ENCODE results near the gene DGUOK.

Gene DGUOK

DNA sequence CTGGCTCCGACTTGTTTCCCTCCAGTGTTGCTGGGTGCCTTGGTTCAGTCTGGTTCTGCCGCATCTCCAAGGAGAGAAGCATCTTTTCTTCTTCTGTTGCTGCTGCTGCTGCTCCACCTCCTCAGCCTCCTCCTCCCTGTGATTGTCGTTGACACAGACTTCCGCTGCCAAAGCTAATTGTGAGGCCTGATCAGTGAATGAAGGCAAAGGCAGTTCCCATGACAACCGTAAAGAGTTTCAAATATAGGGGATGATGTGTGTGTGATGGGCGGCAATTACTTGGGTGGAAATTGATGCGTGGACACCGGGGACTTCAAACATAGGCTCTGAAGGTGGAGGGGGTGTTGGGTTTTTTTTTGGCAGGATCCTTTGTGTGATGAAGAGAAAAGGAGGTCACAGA, 71.8 kb downstream of the DGUOK start:
- no peak for DNase-seq (ENCODE audit: low spot score)

DNA sequence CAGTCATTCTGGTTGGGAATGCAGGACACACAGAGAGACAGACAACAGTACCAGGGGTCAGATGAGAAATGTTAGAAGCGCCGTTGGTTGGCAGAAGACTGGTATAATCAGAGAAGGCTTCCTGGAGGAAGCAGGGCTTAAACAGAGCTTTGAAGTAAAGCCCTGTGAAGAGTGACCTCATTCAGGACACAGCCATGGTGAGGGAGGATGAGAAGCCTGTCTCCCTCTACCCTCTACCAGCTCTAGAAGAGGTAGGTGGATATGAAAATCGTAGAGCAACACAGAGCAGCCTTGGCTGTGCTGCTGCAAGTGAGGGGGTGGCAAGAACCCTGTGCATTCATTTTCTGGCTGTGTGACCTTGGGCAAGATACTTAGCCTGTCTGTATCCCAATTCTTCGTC, 72.3 kb downstream of the DGUOK start:
- DNase-seq (ENCODE audit: low spot score) = no peak

DNA sequence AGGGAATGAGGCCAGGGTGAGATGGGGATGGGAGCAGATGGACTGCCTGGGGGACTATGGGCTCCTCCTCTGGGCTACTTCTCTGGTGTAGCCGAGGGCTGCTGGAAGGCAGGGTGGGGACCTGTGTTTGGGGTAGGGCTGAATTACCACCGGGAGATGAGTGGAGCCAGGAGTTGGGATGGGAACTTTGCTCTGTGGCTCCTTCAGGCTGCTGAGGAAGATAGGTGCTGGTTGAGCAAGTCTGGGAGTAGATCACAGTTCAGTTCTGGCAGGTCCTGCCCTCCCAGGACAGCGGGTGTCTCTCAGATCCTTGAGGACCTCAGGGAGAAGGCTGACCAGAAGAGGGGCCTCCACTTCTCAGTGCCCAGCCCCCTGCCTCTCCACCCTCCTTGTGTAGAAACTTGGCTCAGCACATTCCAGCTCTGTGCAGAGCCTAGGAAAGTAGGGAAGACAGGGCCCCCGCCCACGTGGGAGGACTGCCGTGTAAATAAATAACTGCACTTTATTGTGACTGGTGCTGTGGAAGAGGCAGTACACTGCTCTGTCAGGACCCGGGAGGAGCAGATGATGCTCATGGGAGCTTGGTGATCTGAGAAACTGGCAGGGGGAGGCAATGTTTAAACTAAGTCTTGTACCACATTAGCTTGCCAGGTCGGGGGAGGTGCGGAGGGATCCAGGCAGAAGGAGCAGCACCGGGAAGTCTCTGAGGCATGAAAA, 73.4 kb downstream of the DGUOK start:
- no peak for DNase-seq (ENCODE audit: low spot score)

DNA sequence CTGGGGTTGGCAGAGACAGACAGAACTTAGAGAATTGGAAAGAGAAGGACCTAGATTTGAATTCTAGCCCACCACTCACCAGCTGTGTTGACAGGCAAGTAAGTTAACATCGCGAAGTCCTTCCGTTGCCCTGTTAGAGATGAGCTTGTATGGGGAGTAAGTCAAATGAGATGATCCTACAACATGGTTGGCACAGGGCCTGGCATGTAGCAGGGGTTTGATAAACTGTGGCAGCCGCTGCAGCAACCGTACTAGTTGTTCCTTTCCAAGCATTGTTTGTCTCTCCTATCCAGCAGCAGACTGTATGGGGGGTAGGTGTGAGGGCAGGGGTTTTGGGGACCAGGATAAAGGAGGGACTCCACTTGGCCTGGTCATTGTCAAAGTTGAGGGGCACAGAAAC, 74.0 kb downstream of the DGUOK start:
- DNase-seq (ENCODE audit: low spot score) = no peak

GRCh38 chr2:74001121-74001520, 74.4 kb downstream of the DGUOK start:
- DNase-seq (ENCODE audit: low spot score) = no peak

DNA sequence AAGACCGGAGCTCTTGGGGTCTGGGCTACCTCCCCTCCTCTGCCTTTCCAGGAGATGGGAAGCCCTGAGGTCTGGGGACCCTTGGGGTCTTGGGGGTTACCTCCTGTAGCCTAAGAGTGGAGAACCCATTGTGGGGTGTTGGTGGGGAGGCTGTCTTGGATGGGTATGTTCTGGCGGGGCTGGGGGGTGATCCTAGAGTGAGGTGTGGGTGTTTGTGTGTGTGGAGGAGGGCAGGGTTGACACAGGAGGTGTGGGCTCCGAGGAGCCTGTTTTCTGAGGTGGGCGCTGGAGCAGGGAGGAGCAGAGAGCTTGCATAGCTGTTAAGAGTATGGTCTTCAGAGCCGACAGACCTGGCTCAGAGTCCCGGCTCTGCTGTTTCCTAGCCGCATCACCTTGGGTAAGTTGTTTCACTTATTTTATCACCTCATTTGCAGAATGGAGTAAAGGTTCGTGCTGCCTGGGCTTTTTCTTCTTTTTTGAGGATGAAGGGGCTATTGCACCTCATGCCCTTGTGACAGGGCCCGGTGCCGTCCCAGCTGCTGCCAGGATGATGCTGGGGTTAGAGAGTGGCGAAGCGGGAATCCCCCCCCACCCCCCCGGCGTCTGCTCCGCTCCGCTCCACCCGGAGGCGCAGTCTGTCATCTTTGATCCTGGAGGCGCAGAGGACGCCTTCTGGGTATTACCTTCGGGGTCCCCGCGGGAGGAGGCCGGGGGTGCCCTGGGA, 75.3 kb downstream of the DGUOK start:
- DNase-seq (ENCODE audit: low spot score) = peak; percentile 47

GRCh38 chr2:74002505-74003421, 76.1 kb downstream of the DGUOK start:
- peak; percentile 72 for DNase-seq (ENCODE audit: low spot score)

DNA sequence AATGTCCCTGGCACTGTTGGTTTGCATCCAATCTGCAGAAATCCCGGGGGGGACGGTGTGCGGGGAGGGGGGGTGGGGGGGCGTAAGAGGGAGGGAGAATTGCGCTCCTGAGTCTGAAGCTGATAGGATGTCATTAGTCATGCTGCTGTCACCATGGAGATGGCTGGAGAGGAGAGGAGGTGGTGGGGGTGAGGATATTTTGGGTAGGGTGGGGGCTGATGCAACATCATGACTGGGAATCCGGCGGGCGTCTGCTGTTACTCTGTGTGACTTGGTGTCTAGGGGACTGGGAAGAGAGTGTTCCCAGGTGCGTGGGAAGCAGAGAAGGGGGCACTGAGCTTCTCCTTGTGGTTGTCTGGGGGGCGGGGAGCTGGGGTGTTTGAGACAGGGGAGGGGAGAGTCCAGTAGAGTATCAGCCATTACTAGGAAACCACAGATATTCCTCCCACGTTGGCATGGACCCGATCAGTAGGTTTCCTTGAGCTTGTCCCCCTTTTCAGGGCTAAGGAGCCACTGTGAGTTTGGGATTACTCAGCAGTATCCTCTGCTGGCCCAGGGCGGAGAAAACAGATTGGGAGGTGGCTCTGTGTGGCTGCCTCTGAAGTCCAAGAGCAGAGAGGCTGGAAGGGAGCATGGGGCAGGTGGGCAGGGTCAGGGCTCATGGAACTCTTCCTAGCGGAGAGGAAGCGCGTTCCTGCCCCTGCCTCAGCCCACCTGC, 77.0 kb downstream of the DGUOK start:
- DNase-seq (ENCODE audit: low spot score) = peak; percentile 74

DNA sequence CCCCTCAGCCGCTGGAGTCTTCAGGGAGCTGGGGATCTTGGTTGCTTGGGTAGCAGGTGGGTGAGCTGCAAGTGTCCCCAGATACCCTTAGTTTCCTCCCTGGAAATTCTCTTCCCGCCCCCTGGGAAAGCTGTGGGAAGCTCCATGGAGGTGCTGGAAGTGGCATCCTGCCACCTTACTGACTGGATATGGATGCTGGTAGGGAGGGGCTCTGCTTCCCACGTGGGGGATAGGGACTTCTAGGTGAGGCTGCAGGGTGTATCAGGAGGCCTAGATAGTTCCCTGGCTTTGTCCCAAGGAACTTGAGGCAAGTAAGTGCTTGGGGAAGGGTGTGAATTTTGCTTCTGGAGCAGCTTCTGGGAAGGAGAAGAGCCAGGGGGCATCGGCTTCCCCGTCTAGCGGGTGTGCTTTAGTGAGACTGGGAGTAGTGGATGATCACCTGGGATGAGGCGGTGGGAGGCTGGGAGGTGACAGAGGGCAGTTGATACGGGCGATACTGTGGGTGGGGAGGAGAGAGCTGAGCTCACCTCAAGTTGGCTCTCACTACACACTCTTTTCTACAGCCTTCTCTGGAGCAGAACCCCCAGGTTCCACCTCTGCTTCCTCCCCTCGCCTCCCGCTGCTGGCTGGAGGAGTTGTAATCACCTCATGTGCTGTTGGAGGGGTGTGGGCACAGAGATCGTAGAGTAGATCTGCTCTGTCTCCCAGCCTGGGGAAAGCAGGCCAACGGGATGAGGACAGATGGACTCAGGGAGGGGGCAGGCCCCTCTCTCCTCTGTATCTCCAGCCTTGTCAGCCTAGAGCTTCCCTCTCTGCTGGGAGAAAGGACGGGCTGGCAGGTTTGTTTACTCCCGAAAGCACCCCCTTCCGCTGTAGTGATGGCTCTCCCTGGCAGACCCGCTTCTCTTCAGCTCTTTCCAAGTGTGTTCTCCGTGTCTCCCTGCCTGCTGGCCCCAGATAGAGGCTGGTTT, 77.8 kb downstream of the DGUOK start:
- DNase-seq (ENCODE audit: low spot score) = peak; percentile 86

DNA sequence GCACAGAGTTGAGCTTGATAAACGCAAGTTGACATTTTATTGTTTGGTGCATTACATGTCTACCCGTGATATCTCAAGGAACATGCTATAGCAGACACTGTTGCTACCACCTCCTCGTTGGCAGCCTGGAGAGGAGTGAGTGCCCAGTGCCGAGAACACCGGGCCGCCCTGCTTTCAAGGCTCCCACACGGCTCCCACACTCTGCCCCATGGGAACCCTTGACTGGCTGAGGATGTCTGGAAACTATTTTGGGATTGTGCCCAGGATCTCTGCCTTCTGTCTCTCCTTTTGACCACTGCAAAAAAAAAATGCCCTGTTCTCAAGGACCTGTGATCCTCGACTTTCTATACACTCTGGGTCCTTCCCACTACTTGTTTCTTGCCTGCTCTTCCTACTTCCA, 79.1 kb downstream of the DGUOK start:
- no peak for DNase-seq (ENCODE audit: low spot score)

- DNase-seq (ENCODE audit: low spot score) = no peak
These were observed 79.8 kb downstream of the DGUOK start for GRCh38 chr2:74006459-74006858.

DNA sequence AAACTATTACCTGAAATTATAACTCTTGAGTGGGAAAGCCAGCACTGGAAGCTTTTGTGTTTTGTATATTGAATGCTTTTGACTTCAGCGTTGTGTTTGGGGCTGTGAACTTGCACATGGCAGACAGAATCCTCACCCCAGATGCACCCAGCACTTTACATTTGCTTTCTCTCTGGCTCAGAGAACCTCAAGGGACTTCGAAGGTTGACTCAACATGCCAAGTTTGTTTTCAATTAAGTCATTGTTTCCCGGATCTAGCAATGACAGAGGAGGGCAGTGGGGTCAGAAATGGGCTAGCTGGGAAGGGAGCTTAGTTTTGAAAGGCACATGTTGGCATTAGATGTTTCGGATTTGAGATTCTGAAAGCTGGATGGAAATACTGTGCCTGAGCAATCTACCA, 80.4 kb downstream of the DGUOK start:
- DNase-seq (ENCODE audit: low spot score) = no peak

- DNase-seq (ENCODE audit: low spot score) = no peak
These were observed 81.0 kb downstream of the DGUOK start for GRCh38 chr2:74007711-74008110.

Data from cerebellar cortex (tissue), 1 donor.